Suprapubic skin (tissue), 3 donors: ENCODE results near the gene PLAU.

Source experiments
- CTCF ChIP-seq, 2 donors: fragments of 200-600 bp in 1 of 2; fragments of 450-650 bp in 1 of 2; sonication (generic) in 1 of 2; IDR thresholded peaks; one replicate each; pipeline ENCODE4 v1.5.1; 2016 to 2019; ENCODE audit warnings: antibody characterized with exemption in 2 of 2, mild to moderate bottlenecking in 1 of 2, moderate library complexity in 1 of 2
- POLR2AphosphoS5 ChIP-seq, 3 donors: sonication (generic); formaldehyde crosslinking; IDR thresholded peaks; one replicate each; pipeline ENCODE4 v1.6.1; 2017; ENCODE audit warnings: antibody characterized with exemption in 3 of 3

- no peak for TF ChIP-seq CTCF (IDR thresholded peaks at IDR 0.05)
- TF ChIP-seq POLR2AphosphoS5 (IDR thresholded peaks at IDR 0.05), result no peak
These were observed 56.1 kb downstream of the PLAU start for GRCh38 chr10:73967022-73967429.
